DND-41 (cell line): ENCODE measurements around the gene SLC14A1.

Source experiments
- ATAC-seq: fragments of 200-7000 bp; cut with Tn5 transposase; 3 replicates; pipeline ENCODE4 v1.9.1; 2021; ENCODE audit warnings: low read depth; ENCODE audit not compliant: insufficient read depth
- DNase-seq: peaks from one replicate; pipeline ENCODE4 v3.0.0-alpha.2; 2020
- H2AFZ ChIP-seq: 2 replicates; pipeline ENCODE4 v1.6.0; 2012; ENCODE audit warnings: low read depth, low read length
- H3K27ac ChIP-seq: 2 replicates; pipeline ENCODE4 v1.5.1; 2012; ENCODE audit warnings: low read length, inconsistent platforms
- H3K27me3 ChIP-seq: fragments of 200-600 bp; sonication (generic); 2 replicates; pipeline ENCODE4 v1.6.0; 2012; ENCODE audit warnings: low read length, mild to moderate bottlenecking, inconsistent platforms; ENCODE audit not compliant: insufficient read depth, poor library complexity
- H3K36me3 ChIP-seq: 2 replicates; pipeline ENCODE4 v1.5.1; 2012; ENCODE audit warnings: low read length, inconsistent platforms; ENCODE audit not compliant: insufficient read depth
- H3K4me1 ChIP-seq: 2 replicates; pipeline ENCODE4 v1.5.1; 2012; ENCODE audit warnings: mild to moderate bottlenecking, low read length; ENCODE audit not compliant: insufficient read depth
- H3K4me2 ChIP-seq: 2 replicates; pipeline ENCODE4 v1.6.0; 2012; ENCODE audit warnings: mild to moderate bottlenecking, moderate library complexity, low read length, inconsistent platforms; ENCODE audit not compliant: insufficient read depth
- H3K4me3 ChIP-seq, 2 experiments: fragments of 200-600 bp in 1 of 2; shearing (Covaris generic) in 1 of 2; 2 replicates each; pipeline ENCODE4 v1.5.1; 2012 to 2016; ENCODE audit warnings: inconsistent platforms in 2 of 2, low read length in 2 of 2, mild to moderate bottlenecking in 2 of 2, low read depth in 1 of 2, moderate library complexity in 1 of 2
- H3K79me2 ChIP-seq: 2 replicates; pipeline ENCODE4 v1.6.0; 2012; ENCODE audit warnings: low read length, inconsistent platforms; ENCODE audit not compliant: insufficient read depth
- H3K9ac ChIP-seq: 2 replicates; pipeline ENCODE4 v1.6.0; 2012; ENCODE audit warnings: low read depth, mild to moderate bottlenecking, inconsistent platforms, low read length, moderate library complexity
- H3K9me3 ChIP-seq: 2 replicates; pipeline ENCODE4 v1.5.1; 2012; ENCODE audit warnings: low read length, moderate library complexity, mild to moderate bottlenecking, inconsistent platforms; ENCODE audit not compliant: insufficient read depth, severe bottlenecking
- H4K20me1 ChIP-seq: 2 replicates; pipeline ENCODE4 v1.6.0; 2012; ENCODE audit warnings: low read length; ENCODE audit not compliant: insufficient read depth
- EZH2 ChIP-seq: IDR thresholded peaks from 3 replicates; pipeline ENCODE4 v1.6.1; 2012; ENCODE audit warnings: borderline replicate concordance, low read depth, mild to moderate bottlenecking, moderate library complexity, low read length, inconsistent platforms; ENCODE audit not compliant: severe bottlenecking
- TF ChIP-seq, protein P1 (sequence below): IDR thresholded peaks from 2 replicates; pipeline ENCODE4 v1.5.1; 2012; ENCODE audit warnings: borderline replicate concordance, low read length, moderate library complexity, mild to moderate bottlenecking; ENCODE audit not compliant: poor library complexity, severe bottlenecking; ENCODE audit errors: extremely low read depth

The SLC14A1 gene

DNA sequence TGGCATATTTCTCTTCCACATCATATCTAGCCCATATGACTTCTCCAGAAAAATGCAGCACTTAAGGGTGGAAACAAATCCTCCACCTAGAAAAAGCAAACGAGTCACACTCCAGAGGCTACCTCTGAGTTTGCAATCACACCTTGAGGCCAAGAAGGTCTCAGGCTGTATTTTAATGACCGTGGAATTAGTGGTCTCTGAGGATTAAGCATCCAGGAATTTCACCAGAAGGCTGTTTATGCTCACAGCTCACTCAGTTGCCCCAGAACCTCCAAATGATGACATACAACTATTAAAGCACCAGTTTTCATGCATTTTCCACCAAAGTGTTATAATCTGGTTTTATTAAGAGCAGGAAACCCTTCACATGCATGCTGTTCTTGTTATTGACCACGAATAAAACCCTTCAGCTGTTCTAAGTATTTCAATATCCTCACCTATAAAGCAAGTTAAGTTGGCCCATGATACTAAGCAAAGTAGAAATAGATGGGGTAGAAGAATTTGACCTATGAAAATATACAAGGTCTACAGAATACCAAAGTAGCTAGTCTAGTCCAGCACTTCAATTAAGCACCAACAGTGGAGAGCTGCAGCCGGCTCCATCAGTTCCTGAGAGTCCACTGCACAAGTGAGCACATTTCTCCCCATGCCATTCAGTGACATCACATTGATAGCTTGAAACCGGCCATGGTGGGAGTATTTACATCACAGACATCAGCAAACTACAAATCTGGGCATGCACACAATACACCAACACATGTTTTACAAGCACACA, 39.5 kb upstream of the SLC14A1 start:
- H4K20me1 ChIP-seq, result no peaks in the 10 kb centered on the region
- H3K4me3 ChIP-seq, result no peak overlapping the region
- no peak overlapping the region for H3K4me2 ChIP-seq
- DNase-seq (no peak), ATAC-seq (no peak)
- no peak overlapping the region for H2AFZ ChIP-seq
- H3K9ac ChIP-seq, result no peak overlapping the region
- H3K4me1 ChIP-seq, result peaks cover 60% of the 10 kb centered on the region
- H3K27me3 ChIP-seq, result no peaks in the 10 kb centered on the region
- H3K9me3 ChIP-seq, result no peaks in the 10 kb centered on the region
- TF ChIP-seq EZH2, result no peak
- TF ChIP-seq, protein P1, sequence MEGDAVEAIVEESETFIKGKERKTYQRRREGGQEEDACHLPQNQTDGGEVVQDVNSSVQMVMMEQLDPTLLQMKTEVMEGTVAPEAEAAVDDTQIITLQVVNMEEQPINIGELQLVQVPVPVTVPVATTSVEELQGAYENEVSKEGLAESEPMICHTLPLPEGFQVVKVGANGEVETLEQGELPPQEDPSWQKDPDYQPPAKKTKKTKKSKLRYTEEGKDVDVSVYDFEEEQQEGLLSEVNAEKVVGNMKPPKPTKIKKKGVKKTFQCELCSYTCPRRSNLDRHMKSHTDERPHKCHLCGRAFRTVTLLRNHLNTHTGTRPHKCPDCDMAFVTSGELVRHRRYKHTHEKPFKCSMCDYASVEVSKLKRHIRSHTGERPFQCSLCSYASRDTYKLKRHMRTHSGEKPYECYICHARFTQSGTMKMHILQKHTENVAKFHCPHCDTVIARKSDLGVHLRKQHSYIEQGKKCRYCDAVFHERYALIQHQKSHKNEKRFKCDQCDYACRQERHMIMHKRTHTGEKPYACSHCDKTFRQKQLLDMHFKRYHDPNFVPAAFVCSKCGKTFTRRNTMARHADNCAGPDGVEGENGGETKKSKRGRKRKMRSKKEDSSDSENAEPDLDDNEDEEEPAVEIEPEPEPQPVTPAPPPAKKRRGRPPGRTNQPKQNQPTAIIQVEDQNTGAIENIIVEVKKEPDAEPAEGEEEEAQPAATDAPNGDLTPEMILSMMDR, result no peak
- H3K27ac ChIP-seq, result peak overlapping the region; percentile 63
- H3K36me3 ChIP-seq, result no peaks in the 10 kb centered on the region
- no peaks in the 10 kb centered on the region for H3K79me2 ChIP-seq

DNA sequence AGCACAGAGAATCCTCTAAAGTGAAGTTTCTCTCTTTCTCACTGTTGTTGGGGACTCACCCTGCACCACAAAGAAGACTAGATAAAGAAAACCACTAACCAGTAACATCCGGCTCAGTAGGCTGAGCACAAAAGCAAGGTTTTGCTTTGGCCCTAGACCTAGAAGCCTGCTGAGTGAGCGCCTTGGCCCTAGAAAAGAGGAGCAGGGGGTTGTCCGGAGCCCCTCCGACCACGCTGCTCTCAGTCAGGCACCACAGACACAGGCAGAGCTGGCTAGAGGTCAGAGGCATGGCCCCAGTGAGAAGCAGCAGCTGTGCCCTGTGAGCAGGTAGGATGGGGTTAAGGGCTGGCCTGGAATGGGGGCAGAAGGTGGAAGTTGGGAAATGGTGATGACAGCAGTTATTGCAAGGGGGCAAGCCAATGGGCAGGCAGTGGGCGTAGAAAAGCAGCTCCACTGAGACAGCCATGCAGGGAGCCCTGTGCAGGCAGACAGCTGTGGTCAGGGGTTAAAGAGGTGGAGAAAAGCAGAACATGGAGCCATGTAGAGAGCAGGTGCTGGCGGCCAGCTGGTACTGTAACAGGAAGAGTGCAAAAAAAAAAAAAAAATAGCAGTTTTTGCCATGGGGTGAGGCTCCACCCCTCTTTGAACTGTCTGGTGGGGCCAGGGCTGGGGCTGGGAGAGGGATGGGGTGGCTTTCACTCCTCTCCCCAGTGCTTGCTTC, 36.9 kb upstream of the SLC14A1 start:
- Histone ChIP-seq H3K9me3 (no peaks in the 10 kb centered on the region), H4K20me1 (no peaks in the 10 kb centered on the region), H2AFZ (peak overlapping the region; percentile 36; the same call in 1 of the 2 replicates), H3K79me2 (no peaks in the 10 kb centered on the region), H3K9ac (peak overlapping the region; percentile 80), H3K4me1 (peaks cover 83% of the 10 kb centered on the region), H3K27ac (peak overlapping the region; percentile 100), H3K4me2 (peak overlapping the region; percentile 83), H3K36me3 (no peaks in the 10 kb centered on the region), H3K4me3 (peak overlapping the region in 1 of 2 experiments; percentile 58; a peak in 2 of 4 replicates), H3K27me3 (no peaks in the 10 kb centered on the region)
- ATAC-seq (peak; percentile 78), DNase-seq (peak; percentile 91)
- TF ChIP-seq EZH2, result no peak
- TF ChIP-seq, protein P1, result no peak

DNA sequence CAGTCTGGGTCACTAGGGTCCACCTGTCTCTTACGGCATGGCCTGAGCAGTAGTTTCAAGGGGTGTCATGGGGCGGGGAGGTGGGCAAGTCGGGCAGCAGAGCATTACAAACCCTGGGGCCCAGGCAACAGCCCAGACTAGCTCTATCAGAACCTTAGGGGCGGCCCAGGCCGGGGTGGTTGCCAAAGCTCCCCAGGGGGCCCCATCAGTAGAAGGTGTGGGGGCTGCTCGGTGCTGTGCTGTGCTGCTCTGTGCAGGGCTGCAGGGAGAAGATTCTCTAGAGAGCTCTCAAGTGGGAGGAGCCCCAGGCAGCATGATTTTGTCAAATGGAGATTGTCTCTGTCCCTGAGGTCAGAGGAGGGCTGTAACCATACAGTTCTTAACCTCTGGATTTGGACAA, 36.4 kb upstream of the SLC14A1 start:
- Histone ChIP-seq H3K4me2 (peak overlapping the region; percentile 83), H3K4me1 (peaks cover 83% of the 10 kb centered on the region)

More for the DNA sequence above, 36.4 kb upstream of the SLC14A1 start:
- TF ChIP-seq, protein P1, result no peak
- no peak for TF ChIP-seq EZH2
- peak; percentile 68 for ATAC-seq
- H3K9ac ChIP-seq, result peak overlapping the region; percentile 80
- H2AFZ ChIP-seq, result peak overlapping the region; percentile 36; the same call in 1 of the 2 replicates
- H3K36me3 ChIP-seq, result no peaks in the 10 kb centered on the region
- H3K27me3 ChIP-seq, result no peaks in the 10 kb centered on the region
- H3K4me3 ChIP-seq, result peak overlapping the region in 1 of 2 experiments; percentile 58; a peak in 2 of 4 replicates
- no peaks in the 10 kb centered on the region for H3K79me2 ChIP-seq
- H3K27ac ChIP-seq, result peak overlapping the region; percentile 100
- no peaks in the 10 kb centered on the region for H3K9me3 ChIP-seq
- peak; percentile 87 for DNase-seq
- no peaks in the 10 kb centered on the region for H4K20me1 ChIP-seq
